SU-DHL-6 (cell line): Measurements from ENCODE around the gene RRBP1.

Experiments used
- H2AFZ ChIP-seq: fragments of 200-600 bp; sonication (generic); 2 replicates; pipeline ENCODE4 v1.6.1; 2014; ENCODE audit warnings: low read depth, mild to moderate bottlenecking, moderate library complexity, mixed read lengths, antibody characterized with exemption, low read length; ENCODE audit not compliant: severe bottlenecking
- H3F3A ChIP-seq: fragments of 200-600 bp; shearing (Covaris generic); 2 replicates; pipeline ENCODE4 v1.6.0; 2016; ENCODE audit warnings: antibody characterized with exemption, mild to moderate bottlenecking; ENCODE audit not compliant: insufficient read depth
- H3K27ac ChIP-seq: fragments of 200-600 bp; sonication (generic); 2 replicates; pipeline ENCODE4 v1.5.1; 2016; ENCODE audit warnings: low read depth, mild to moderate bottlenecking, low read length, moderate library complexity, mixed read lengths
- H3K27me3 ChIP-seq: fragments of 200-600 bp; sonication (generic), shearing (Covaris generic); 2 replicates; pipeline ENCODE4 v1.6.0; 2014; ENCODE audit warnings: mild to moderate bottlenecking, low read length
- H3K36me3 ChIP-seq: fragments of 200-600 bp; sonication (generic); 2 replicates; pipeline ENCODE4 v1.6.1; 2014; ENCODE audit warnings: mild to moderate bottlenecking, low read length, mixed read lengths
- H3K4me2 ChIP-seq: fragments of 300-600, 200-600 bp; shearing (Covaris generic), sonication (generic); 2 replicates; pipeline ENCODE4 v1.6.0; 2014; ENCODE audit warnings: low read length, low read depth, mild to moderate bottlenecking; ENCODE audit not compliant: poor library complexity, severe bottlenecking
- H3K4me3 ChIP-seq: fragments of 200-600 bp; sonication (generic); 2 replicates; pipeline ENCODE4 v1.5.1; 2014; ENCODE audit warnings: antibody characterized with exemption, low read length, mild to moderate bottlenecking, mixed read lengths; ENCODE audit not compliant: insufficient read depth, poor library complexity, severe bottlenecking
- H3K79me2 ChIP-seq: fragments of 200-600 bp; sonication (generic); 2 replicates; pipeline ENCODE4 v1.6.1; 2014; ENCODE audit warnings: mild to moderate bottlenecking, low read length, moderate library complexity; ENCODE audit not compliant: insufficient read depth
- H3K9ac ChIP-seq: fragments of 200-600 bp; sonication (generic); 2 replicates; pipeline ENCODE4 v1.7.0; 2014; ENCODE audit warnings: mild to moderate bottlenecking, low read length
- H3K9me2 ChIP-seq: fragments of 200-600 bp; sonication (generic); replicated peaks from 2 replicates; pipeline ENCODE4 v1.6.1; 2014; ENCODE audit warnings: low read length; ENCODE audit not compliant: insufficient read depth
- H3K9me3 ChIP-seq: fragments of 200-600 bp; sonication (generic); 2 replicates; pipeline ENCODE4 v1.6.1; 2014; ENCODE audit warnings: low read length, mixed read lengths; ENCODE audit not compliant: insufficient read depth
- H4K20me1 ChIP-seq: fragments of 200-600 bp; sonication (generic); 2 replicates; pipeline ENCODE4 v1.6.1; 2014; ENCODE audit warnings: low read depth, mild to moderate bottlenecking, antibody characterized with exemption, low read length, moderate library complexity, mixed read lengths
- CTCF ChIP-seq: fragments of 200-600 bp; sonication (generic); IDR thresholded peaks from one replicate; pipeline ENCODE4 v1.5.1; 2017; ENCODE audit warnings: antibody characterized with exemption, mild to moderate bottlenecking, low read length, moderate library complexity; ENCODE audit not compliant: insufficient read depth, poor library complexity, severe bottlenecking
- EZH2phosphoT487 ChIP-seq: fragments of 200-600 bp; sonication (generic), shearing (Covaris generic); conservative IDR thresholded peaks from 2 replicates; pipeline ENCODE4 v1.6.1; 2018; ENCODE audit warnings: mild to moderate bottlenecking, antibody characterized with exemption, low read length, moderate library complexity, mixed read lengths

The RRBP1 gene

DNA sequence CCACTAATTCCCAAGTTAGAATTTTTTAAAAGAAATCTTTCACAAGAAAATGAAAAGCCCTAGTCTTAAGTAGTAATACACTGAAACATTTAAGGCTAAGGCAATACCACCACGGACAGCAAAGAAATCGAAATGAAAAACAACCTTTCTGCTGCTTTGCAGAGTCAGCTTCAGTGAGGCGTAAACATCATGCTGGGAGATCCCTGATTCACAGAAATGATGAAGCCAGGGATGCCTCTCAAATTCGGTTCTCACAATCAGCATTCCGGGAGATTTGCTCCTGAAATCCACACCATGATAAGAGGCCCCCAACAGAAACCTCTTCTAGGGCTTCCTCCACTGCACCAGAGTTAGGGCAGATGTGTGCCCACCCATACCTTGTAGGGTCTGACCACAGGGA, 18.6 kb downstream of the RRBP1 start:
- no peak overlapping the region for H3K4me3 ChIP-seq
- no peak overlapping the region for H3K9ac ChIP-seq
- no peaks in the 10 kb centered on the region for H3K9me2 ChIP-seq
- no peaks in the 10 kb centered on the region for H3F3A ChIP-seq
- H3K79me2 ChIP-seq, result no peaks in the 10 kb centered on the region
- no peaks in the 10 kb centered on the region for H4K20me1 ChIP-seq
- H3K9me3 ChIP-seq, result no peaks in the 10 kb centered on the region
- no peak overlapping the region for H3K27ac ChIP-seq
- no peaks in the 10 kb centered on the region for H3K27me3 ChIP-seq
- TF ChIP-seq EZH2phosphoT487, result no peak
- no peak for TF ChIP-seq CTCF
- no peak overlapping the region for H3K4me2 ChIP-seq
- H2AFZ ChIP-seq, result no peak overlapping the region
- no peaks in the 10 kb centered on the region for H3K36me3 ChIP-seq

GRCh38 chr20:17663040-17663399, 19.0 kb downstream of the RRBP1 start:
- Histone ChIP-seq H3K9me2 (no peaks in the 10 kb centered on the region), H3K79me2 (no peaks in the 10 kb centered on the region), H3K4me2 (no peak overlapping the region), H3F3A (no peaks in the 10 kb centered on the region), H2AFZ (no peak overlapping the region), H3K9ac (no peak overlapping the region), H3K9me3 (no peaks in the 10 kb centered on the region), H3K27ac (no peak overlapping the region), H3K36me3 (no peaks in the 10 kb centered on the region), H4K20me1 (no peaks in the 10 kb centered on the region), H3K4me3 (no peak overlapping the region), H3K27me3 (no peaks in the 10 kb centered on the region)
- no peak for TF ChIP-seq CTCF
- no peak for TF ChIP-seq EZH2phosphoT487

DNA sequence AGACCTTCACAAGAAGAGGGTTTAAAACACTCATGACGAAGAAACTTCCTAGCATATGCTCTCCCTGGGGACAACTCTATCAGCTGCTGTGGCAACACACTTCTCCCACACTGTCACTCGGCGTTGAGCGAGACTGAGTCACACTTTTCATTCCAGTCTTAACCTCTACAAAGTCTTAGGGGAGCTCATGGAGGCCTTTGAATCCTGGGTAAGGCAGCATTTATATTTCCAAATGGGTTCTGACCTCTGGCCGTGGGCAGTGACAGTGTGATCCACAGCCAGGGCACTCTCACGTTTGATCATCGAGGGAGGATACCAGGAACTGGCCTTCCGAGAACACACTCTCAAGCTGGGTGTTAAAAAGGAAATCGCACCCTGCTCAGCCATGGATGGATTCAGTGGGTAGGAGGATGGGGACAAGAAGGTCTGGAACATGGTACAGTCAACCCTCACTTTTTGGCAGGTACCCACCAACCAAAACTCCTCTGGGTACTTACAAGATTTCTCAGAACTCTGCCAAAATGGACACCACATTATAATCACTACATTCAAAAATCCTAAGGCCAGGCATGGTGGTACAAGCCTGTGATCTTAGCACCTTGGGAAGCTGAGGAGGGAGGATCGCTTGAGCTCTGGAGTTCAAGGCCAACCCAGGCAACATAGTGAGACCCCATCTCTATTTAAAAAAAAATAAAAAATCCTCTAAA, 19.6 kb downstream of the RRBP1 start:
- no peaks in the 10 kb centered on the region for H4K20me1 ChIP-seq
- H3K4me3 ChIP-seq, result no peak overlapping the region
- H3K36me3 ChIP-seq, result no peaks in the 10 kb centered on the region
- H3K4me2 ChIP-seq, result no peak overlapping the region
- H3K9me3 ChIP-seq, result no peaks in the 10 kb centered on the region
- H3F3A ChIP-seq, result no peaks in the 10 kb centered on the region
- no peaks in the 10 kb centered on the region for H3K79me2 ChIP-seq
- H3K9me2 ChIP-seq, result no peaks in the 10 kb centered on the region
- TF ChIP-seq CTCF, result no peak
- TF ChIP-seq EZH2phosphoT487, result no peak
- no peak overlapping the region for H2AFZ ChIP-seq
- no peaks in the 10 kb centered on the region for H3K27me3 ChIP-seq
- H3K27ac ChIP-seq, result no peak overlapping the region
- H3K9ac ChIP-seq, result no peak overlapping the region
